ENCODE results near the gene VPS54. TPM values are rescaled to one million over a fixed set of nuclear protein-coding genes. Genes with fewer than 3 reads are reported as not detected.

The VPS54 gene
- total RNA-seq, 1 donor from 2014 or later, result 22.3 TPM

- no peak overlapping the region for H3K4me3 ChIP-seq
- H3K36me3 ChIP-seq, result peaks cover 0 to 24% of the 10 kb centered on the region in 2 donors
- intact Hi-C loops (cut with DNase I), result no loop called here
- no peak for TF ChIP-seq POLR2A (IDR thresholded peaks at IDR 0.05)
- TF ChIP-seq, protein P1, sequence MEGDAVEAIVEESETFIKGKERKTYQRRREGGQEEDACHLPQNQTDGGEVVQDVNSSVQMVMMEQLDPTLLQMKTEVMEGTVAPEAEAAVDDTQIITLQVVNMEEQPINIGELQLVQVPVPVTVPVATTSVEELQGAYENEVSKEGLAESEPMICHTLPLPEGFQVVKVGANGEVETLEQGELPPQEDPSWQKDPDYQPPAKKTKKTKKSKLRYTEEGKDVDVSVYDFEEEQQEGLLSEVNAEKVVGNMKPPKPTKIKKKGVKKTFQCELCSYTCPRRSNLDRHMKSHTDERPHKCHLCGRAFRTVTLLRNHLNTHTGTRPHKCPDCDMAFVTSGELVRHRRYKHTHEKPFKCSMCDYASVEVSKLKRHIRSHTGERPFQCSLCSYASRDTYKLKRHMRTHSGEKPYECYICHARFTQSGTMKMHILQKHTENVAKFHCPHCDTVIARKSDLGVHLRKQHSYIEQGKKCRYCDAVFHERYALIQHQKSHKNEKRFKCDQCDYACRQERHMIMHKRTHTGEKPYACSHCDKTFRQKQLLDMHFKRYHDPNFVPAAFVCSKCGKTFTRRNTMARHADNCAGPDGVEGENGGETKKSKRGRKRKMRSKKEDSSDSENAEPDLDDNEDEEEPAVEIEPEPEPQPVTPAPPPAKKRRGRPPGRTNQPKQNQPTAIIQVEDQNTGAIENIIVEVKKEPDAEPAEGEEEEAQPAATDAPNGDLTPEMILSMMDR (IDR thresholded peaks at IDR 0.05), result no peak
- no peak for TF ChIP-seq POLR2AphosphoS5 (IDR thresholded peaks at IDR 0.05; ENCODE audit: insufficient read depth in 1 of 2, low read depth in 1 of 2)
- H3K9me3 ChIP-seq, result no peaks in the 10 kb centered on the region
- H3K27ac ChIP-seq, result no peak overlapping the region
- DNase-seq (ENCODE audit: extremely low spot score in 2 of 2), result no peak
- peaks cover 37% of the 10 kb centered on the region for H3K4me1 ChIP-seq
- no peaks in the 10 kb centered on the region for H3K27me3 ChIP-seq
These were observed 143.5 kb downstream of the VPS54 start for GRCh38 chr2:63875559-63876245.

DNA sequence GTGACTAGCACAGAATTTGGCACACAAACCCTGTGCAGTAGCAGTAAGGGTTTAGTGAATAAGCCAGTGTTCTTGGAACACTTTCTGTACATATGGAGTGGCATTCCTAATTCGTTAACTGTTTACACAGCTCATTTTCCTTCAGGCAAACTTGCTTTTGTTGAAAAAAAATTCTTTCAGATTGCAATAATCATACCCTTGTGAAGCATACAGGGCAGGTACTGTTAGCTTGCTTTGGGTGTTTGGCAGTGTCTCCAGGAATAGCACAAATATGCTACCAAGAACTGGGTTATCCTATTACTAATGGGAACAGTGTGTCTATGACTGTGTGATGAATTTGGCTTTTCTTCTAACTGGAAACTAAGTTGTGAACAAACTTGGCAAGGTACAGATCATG lies 144.1 kb downstream of the VPS54 start:
- intact Hi-C loops (cut with DNase I), result no loop called here
- Histone ChIP-seq H3K4me3 (no peak overlapping the region), H3K4me1 (peaks cover 39% of the 10 kb centered on the region), H3K36me3 (peaks cover 0 to 18% of the 10 kb centered on the region in 2 donors), H3K27ac (no peak overlapping the region), H3K27me3 (no peaks in the 10 kb centered on the region), H3K9me3 (no peaks in the 10 kb centered on the region)
- no peak for DNase-seq (ENCODE audit: extremely low spot score in 2 of 2)
- TF ChIP-seq POLR2AphosphoS5 (IDR thresholded peaks at IDR 0.05; ENCODE audit: insufficient read depth in 1 of 2, low read depth in 1 of 2), result no peak
- TF ChIP-seq, protein P1 (IDR thresholded peaks at IDR 0.05), result no peak
- no peak for TF ChIP-seq POLR2A (IDR thresholded peaks at IDR 0.05)

- intact Hi-C loops (cut with DNase I), result no loop called here
- H3K4me1 ChIP-seq, result peaks cover 39% of the 10 kb centered on the region
These were observed 144.8 kb downstream of the VPS54 start for GRCh38 chr2:63874204-63875130.

DNA sequence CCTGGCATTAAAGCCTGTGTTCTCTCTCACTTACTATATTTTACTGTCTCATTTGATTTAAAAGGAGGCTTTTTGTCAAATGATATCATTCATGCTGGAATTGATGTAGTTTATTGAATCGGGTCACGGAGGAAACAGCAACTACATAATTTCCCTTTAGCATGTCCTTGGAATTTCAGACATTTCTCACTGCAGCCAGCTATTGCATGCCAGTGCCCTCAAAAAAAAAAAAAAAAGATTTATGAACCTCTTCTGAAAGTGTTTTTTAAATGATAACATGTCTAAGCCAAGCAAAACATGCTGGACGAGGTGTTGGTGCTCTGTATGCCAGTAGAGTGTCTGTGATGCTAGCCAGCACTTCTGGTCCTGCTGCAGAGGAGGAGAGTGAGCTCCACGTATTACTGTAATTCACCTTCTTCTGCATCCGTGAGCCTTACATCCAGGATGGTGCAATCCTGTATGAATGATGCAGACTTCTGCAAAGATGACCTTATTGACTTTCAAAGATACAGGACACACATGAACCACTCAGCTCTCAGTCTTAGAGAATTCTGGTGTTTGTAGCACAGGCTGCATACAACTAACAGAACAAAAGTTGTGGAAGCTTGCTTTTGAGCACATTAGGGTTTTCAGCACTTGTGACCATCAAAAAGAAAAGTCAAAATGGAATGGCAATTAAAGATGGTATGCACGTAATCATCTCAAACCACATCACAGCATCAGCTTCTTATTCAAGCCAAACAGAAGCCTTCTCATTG lies 146.5 kb downstream of the VPS54 start:
- Histone ChIP-seq H3K36me3 (peaks cover 0 to 7% of the 10 kb centered on the region in 2 donors), H3K4me3 (no peak overlapping the region), H3K9me3 (no peaks in the 10 kb centered on the region), H3K27me3 (no peaks in the 10 kb centered on the region), H3K4me1 (peaks cover 39% of the 10 kb centered on the region), H3K27ac (no peak overlapping the region)
- DNase-seq (ENCODE audit: extremely low spot score in 2 of 2), result no peak
- intact Hi-C loops (cut with DNase I), result no loop called here
- TF ChIP-seq POLR2AphosphoS5 (IDR thresholded peaks at IDR 0.05; ENCODE audit: insufficient read depth in 1 of 2, low read depth in 1 of 2), result no peak
- TF ChIP-seq, protein P1 (IDR thresholded peaks at IDR 0.05), result no peak
- no peak for TF ChIP-seq POLR2A (IDR thresholded peaks at IDR 0.05)

More at GRCh38 chr2:63874204-63875130, 144.8 kb downstream of the VPS54 start:
- H3K9me3 ChIP-seq, result no peaks in the 10 kb centered on the region
- no peak overlapping the region for H3K27ac ChIP-seq
- no peaks in the 10 kb centered on the region for H3K27me3 ChIP-seq
- DNase-seq (ENCODE audit: extremely low spot score in 2 of 2), result no peak
- peaks cover 0 to 14% of the 10 kb centered on the region in 2 donors for H3K36me3 ChIP-seq
- H3K4me3 ChIP-seq, result no peak overlapping the region
- no peak for TF ChIP-seq POLR2AphosphoS5 (IDR thresholded peaks at IDR 0.05; ENCODE audit: insufficient read depth in 1 of 2, low read depth in 1 of 2)

DNA sequence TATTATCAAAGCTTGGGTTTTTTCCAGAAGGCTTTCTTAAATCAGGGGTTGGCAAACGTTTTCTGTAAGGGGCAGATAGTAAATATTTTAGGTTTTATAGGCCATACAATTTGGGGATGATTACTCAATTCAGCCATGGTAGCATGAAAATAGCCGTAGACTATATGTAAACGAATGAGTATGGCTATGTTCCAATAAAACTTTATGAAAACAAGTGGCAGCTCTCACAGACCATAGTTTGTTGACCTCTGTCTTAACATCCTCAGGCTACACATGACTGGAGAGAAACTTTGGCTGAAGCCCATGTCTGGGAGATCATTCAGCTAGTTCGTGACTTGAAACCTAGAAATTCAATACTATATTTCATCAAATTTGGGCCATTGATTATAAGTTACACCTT lies 147.4 kb downstream of the VPS54 start:
- H3K9me3 ChIP-seq, result no peaks in the 10 kb centered on the region
- H3K27me3 ChIP-seq, result no peaks in the 10 kb centered on the region
- intact Hi-C loops (cut with DNase I), result no loop called here
- no peak overlapping the region for H3K4me3 ChIP-seq
- H3K36me3 ChIP-seq, result peaks cover 0 to 7% of the 10 kb centered on the region in 2 donors
- H3K4me1 ChIP-seq, result peaks cover 39% of the 10 kb centered on the region
- no peak for DNase-seq (ENCODE audit: extremely low spot score in 2 of 2)
- H3K27ac ChIP-seq, result no peak overlapping the region
- TF ChIP-seq POLR2AphosphoS5 (IDR thresholded peaks at IDR 0.05; ENCODE audit: insufficient read depth in 1 of 2, low read depth in 1 of 2) (no peak), POLR2A (IDR thresholded peaks at IDR 0.05) (no peak)
- TF ChIP-seq, protein P1 (IDR thresholded peaks at IDR 0.05), result no peak

Measured in vagina (tissue), 2 donors.